HG02885 (cell line): ENCODE results near the gene UCP2.
A peak's percentile ranks its signal among the peaks of the same experiment; 100 is the strongest.

Experiments
- ATAC-seq: cut with Tn5 transposase; IDR thresholded peaks from one replicate; pipeline ENCODE4 v1.9.1; 2021; ENCODE audit warnings: mild to moderate bottlenecking; ENCODE audit not compliant: unreplicated experiment, poor library complexity

UCP2 gene

GRCh38 chr11:73972620-73973449 is 9.8 kb downstream of the UCP2 start:
- ATAC-seq: no peak

GRCh38 chr11:73972187-73972586 is 10.5 kb downstream of the UCP2 start:
- no peak for ATAC-seq

- ATAC-seq: no peak
Observed at GRCh38 chr11:73971175-73971719, 11.4 kb downstream of the UCP2 start.

- ATAC-seq: no peak
Observed at GRCh38 chr11:73969991-73970800, 12.4 kb downstream of the UCP2 start.

- ATAC-seq: no peak
Observed at GRCh38 chr11:73969091-73969490, 13.6 kb downstream of the UCP2 start.

GRCh38 chr11:73968356-73968966 is 14.2 kb downstream of the UCP2 start:
- no peak for ATAC-seq

GRCh38 chr11:73965764-73966121 is 16.9 kb downstream of the UCP2 start:
- no peak for ATAC-seq

GRCh38 chr11:73965076-73965763 is 17.4 kb downstream of the UCP2 start:
- ATAC-seq: no peak

GRCh38 chr11:73963861-73964260 is 18.8 kb downstream of the UCP2 start:
- no peak for ATAC-seq

GRCh38 chr11:73962101-73962705 is 20.4 kb downstream of the UCP2 start:
- no peak for ATAC-seq

GRCh38 chr11:73961321-73961720 is 21.3 kb downstream of the UCP2 start:
- no peak for ATAC-seq

GRCh38 chr11:73958521-73959141 is 24.0 kb downstream of the UCP2 start:
- ATAC-seq: no peak

GRCh38 chr11:73957654-73958361 is 24.8 kb downstream of the UCP2 start:
- no peak for ATAC-seq

GRCh38 chr11:73956876-73957653 is 25.6 kb downstream of the UCP2 start:
- no peak for ATAC-seq

GRCh38 chr11:73951797-73952196 is 30.8 kb downstream of the UCP2 start:
- no peak for ATAC-seq

GRCh38 chr11:73950869-73951710 is 31.6 kb downstream of the UCP2 start, which contains the start of gene DNAJB13:
Gene DNAJB13 (plus strand): TSS chr11:73951026. CDS start chr11:73951070, 44 bp downstream.
- peak; percentile 80 for ATAC-seq

- no peak for ATAC-seq
Observed at GRCh38 chr11:73949912-73950311, 32.7 kb downstream of the UCP2 start.
